Stimulated activated CD4-positive, alpha-beta T cell treated with anti-CD3 and anti-CD28 coated beads, Interleukin-1b, Interleukin-23, amount 100 ng/mL, for 4 hours (primary cell): Measurements from ENCODE around the gene DRAM1.
"Not testable (repeated sequence)": the region's sequence is repeated elsewhere in the genome, so short reads cannot be mapped to it uniquely, and the experiment has no call there.

Source experiments
- DNase-seq, 2 donors: peaks; one replicate each; pipeline ENCODE4 v3.0.0-alpha.2; 2020; ENCODE audit warnings: low read depth in 2 of 2

DRAM1 gene

GRCh38 chr12:101906226-101906625 lies 28.8 kb downstream of the DRAM1 start:
- no peak for DNase-seq

DNA sequence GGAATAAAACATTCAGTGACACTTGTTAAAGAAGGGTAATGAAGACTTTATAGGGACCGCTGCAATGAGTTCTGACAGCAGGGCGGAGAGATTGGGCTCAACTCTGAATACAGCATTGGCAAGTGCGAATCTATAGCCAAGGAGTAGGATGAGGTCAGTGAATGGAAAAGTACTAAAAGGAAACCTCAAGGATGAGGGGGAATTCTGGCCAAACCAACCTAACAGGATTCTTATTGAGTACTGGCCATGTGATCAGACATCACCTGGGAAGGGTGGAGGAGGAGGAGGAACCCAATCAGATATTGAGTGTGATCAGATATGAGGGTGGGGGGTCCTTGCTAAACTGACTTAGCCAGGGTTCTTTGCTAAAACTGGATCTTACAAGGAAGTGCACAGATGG lies 31.0 kb downstream of the DRAM1 start:
- DNase-seq, result no peak

DNA sequence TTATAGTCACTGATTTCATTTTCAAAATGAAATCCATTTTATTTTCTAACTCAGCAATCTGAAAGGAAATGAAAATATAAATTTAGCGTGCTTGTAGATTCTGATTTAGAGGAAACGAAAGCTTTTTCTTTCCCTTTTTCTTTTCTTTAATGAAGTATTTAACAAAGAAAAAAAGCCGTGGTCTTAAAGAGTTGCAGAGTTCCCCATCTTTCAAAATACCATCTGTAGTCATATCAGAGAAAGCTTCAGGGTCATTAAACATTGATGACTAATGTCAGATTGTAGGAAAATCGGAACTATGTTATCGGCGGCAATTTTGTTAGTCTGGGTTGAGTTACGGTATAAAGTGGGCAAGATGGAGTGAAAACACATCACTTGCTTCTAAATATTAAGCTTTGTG lies 32.3 kb downstream of the DRAM1 start:
- DNase-seq, result no peak

DNA sequence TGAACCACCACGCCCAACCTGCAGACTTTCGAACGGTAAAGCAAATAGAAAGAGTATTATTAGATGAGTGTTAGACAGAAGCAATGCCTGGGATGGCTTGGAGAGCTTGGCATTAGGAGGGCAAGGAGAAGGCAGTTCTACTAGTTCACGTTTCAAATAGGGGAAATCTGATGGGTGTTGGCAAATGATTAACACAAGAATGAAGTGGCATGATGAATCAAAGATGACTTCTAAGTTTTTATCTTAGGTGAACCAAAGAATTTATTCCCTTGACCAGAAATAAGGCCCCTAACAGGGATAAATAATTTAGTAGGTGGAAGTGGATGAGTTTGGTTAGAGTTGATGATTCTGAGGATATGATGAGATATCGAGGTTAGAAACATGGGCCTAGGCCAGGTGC lies 38.5 kb downstream of the DRAM1 start:
- no peak for DNase-seq

GRCh38 chr12:101918805-101919204 lies 41.4 kb downstream of the DRAM1 start:
- DNase-seq, result not testable (repeated sequence)

DNA sequence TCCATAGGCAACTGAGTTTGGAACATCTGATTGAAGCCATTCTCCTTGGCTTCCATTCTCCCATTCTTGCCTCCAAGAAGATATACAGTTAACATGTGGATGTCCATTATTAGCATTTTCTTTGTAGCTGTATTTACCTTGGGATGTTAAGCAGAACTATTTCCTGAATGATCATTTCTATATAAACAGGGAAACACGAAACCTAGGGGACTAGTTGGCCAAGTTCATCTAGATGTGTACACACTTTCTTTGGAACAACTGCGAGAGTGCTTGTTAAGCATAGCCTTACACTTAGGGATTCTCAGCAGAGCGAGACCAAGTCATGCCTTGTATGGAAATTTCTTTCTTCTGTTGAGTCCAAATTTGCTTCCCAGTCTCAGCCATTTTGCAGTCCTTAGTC lies 42.1 kb downstream of the DRAM1 start:
- DNase-seq, result no peak

DNA sequence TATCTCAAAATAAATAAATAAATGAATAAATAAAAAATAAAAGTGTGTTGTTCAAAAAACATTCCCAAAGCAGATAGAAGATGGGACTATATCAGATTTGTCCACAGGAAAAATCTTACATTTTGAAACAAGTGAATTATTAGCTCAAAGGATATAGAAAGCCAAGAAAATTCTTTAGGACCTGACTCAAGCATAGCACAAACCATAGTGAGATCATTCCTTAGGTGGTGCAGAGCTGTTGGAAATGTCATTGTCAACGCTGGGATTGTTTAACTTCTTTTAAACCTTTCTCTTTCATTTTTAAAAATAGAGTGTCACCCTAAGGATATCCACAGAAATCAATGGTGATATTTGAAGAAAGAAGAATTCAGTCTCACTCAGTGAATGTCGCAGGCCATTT lies 43.5 kb downstream of the DRAM1 start:
- no peak for DNase-seq

DNA sequence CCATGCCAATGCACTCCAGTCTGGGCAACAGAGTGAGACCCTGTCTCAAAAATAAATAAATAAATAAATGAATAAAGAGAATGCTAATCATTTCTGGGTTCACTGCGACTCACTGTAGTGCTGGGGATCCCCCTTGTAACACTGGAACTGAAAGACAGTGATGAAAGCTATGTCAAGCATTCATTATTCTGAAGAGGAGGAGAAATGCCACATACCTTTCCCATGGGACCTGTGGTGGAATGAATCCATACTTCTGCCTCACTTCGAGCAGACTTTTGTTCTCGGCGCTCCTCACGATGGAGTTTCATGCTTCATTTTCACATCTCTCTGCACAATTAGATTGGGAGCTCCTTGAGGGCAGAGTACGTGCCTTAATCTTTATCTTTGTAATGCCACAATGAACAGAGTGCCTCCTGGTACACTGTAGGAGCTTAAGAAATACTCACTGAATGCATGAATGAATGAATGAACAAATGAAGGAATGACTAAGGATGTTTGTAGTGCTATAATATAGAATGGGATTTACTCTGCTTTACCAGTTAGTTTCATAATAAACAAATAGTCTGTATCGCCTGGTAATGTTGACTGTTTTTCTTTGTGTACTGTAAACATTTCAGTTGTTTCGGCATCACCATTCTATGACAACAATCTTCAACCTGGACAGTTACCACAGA lies 45.8 kb downstream of the DRAM1 start:
- no peak for DNase-seq

DNA sequence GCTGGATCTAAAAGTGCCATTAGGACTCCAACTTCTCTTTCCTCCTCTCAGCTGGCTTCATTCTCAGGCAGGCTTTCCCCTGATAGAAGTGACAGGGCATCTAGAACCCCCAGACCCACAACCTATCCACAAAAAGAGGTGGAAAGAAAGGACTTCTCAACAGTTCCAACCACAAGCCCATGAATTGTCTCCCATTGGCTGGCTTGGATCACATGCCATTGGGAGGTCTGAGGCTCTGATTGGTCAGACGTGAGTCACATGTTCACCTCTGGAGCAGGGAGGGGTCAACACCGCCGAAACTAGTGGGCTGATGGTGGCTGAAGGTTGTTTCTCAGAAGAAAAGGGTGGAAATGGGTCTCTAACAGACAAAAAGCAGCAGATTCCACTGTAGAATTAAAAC lies 47.2 kb downstream of the DRAM1 start:
- no peak for DNase-seq

DNA sequence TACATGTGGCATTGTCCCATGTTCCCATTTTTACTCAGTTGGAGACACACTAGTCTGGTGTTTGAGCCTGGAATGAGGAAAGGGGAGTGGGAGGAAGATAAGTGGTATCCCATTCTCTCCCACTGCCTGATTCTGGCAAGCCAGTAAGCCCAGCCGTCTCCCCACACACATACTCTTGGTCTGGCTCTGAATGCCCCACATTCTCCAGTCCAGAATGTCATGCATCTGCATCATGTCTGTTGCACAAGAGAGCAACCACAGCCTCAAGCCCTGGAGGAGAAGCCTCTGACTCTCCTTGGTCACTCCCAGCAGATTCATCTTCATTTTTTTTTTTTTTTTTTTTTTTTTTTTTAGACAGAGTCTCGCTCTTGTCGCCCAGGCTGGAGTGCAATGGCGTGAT lies 48.0 kb downstream of the DRAM1 start:
- no peak for DNase-seq

DNA sequence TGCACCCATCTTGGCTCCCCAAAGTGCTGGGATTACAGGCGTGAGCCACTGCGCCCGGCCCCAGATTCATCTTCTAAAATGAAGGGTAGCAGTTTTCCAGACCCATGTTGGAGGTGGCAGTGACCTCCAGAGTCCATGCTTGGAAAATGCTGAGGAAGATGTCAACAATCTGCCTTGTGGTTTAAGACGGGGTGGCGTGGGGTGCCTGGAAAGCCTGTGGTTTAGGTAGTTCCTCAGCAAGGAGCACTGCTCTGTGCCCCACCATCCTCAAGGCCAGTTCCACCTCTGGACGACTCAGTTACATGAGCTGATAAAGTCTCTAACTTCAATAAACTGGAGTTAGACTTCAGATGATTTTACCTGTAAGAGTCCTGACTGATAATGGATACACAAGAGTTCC lies 48.6 kb downstream of the DRAM1 start:
- DNase-seq, result no peak

GRCh38 chr12:101927036-101927435 lies 49.7 kb downstream of the DRAM1 start:
- DNase-seq, result no peak

DNA sequence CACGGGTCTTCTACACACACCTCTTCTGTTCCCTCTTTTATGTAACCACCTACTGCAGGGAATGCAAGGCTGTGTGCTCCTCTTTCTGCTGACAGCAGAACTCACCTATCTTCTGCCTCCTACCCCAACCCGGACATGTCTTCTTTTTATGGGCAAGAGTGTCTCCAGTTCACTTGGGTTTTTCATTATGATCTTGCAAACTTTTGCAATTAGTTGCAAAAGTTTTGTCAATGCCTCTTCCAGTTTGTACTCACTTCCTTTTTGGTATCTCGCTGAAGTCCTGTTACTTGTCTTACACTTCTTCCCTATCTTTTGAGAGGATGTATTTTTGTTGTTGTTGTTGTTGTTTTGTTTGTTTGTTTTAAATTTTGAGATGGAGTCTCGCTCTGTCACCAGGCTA lies 50.6 kb downstream of the DRAM1 start:
- no peak for DNase-seq

GRCh38 chr12:101928556-101928955 lies 51.2 kb downstream of the DRAM1 start:
- DNase-seq, result no peak

DNA sequence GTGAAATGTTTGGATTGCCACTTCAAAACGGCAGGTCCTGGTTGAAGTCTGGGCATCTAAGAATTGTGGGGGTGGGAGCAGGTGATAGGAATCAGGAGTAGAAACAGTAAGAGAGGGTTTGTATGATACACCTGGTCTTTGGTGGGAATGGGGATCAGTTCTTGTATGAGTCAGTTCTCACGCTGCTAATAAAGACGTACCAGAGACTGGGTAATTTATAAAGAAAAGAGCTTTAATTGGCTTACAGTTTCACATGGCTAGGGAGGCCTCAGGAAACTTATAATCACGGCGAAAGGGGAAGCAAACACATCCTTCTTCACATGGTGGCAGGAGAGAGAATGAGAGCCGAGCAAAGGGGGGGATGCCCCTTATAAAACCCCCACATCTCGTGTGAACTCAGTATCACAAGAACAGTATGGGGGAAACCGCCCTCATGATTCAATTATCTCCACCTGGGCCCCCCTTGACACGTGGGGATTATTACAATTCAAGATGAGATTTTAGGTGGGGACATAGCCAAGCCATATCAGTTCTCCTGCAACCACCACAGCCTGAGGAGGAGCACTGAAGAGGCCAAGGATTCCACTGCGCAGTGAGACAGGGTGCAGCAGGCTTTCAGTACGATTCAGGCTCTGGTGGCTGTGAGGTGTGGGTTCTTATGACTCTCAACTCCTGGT lies 52.1 kb downstream of the DRAM1 start:
- DNase-seq, result no peak

- DNase-seq, result no peak
These were observed 54.3 kb downstream of the DRAM1 start for GRCh38 chr12:101931498-101932326.

DNA sequence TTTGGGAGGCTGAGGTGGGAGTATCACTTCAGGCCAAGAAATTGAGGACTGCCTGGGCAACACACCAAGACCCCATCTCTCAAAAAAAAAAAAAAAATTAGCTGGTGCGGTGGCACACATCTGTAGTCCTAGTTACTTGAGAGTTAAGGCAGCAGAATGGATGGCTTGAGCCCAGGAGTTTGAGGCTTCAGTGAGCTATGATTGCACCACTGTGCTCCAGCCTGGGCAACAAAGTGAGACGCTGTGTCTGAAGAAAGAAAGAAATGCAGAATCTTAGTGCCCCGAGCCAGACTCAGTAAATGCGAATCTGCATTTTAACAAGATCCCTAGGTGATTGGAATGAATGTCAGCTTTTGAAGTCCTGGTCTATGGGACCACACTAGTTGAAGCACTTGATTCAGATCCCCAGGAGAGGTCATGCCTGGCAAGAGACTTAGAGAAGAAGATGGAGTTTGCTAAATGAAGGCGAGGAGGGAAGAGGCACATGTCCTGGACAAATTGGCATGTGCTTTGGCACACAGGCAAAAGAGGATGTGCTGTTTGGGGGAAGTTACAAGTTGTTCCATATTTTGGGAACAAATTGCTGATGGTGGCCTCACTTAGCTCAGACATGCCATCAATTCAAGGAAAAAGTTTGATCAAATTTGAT lies 56.6 kb downstream of the DRAM1 start:
- no peak for DNase-seq

DNA sequence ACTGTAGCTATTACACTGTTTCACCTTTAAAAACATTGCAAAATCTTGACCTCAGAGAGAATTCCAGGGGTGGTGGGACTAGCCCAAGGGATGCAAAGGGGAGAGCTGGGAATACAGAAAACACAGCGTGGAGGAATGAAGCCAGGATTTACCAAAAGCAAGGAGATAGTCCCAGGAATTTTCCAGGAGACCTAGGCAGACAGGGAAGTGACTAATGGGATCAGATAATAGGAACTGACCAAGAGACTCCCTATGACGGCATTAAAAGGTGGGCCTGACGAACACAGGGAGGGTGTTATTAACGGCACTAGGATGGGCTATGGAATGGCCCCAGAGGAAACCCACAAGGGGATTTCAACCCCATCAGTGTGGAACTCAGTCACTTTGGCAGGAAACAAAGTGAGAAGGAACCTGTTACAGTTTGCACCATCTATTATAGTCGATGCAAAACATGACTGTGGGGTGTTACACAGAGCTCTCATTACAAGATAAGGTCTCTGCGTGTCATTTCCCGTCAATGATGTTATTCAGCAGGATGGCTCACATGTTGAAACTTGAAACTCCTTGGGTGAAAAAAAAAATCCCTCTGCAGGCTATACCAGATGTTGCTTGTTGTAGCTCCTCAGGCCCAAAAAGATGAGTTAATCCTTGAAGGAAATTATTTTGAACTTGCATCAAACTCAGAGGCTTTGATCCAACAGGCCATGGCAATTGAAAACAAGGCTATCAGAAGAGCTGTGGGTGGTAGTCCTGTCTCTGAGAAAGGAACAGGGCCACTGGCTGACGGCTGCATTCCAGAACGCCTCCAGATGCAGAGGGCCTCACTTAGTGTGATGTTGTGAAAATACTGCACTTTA lies 58.7 kb downstream of the DRAM1 start:
- no peak for DNase-seq

DNA sequence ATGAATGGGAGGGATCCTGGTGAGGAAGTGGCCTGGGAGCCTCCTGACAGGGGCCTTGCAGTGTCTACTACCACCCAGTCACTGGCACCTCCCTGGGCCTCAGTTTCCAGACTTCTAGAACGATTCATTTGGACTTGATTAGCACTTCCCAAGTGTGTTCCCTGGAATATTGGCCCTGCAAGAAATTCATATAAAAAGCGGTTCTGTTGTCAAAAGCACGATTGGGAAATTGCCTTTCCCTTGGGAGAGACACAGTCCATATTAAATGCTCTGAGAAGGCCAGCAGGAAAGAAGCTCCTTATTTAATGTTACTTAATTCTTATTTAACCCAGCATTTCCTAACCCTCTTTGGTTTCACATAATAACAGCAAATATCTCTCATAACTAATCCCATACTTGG lies 61.9 kb downstream of the DRAM1 start:
- no peak for DNase-seq

GRCh38 chr12:101939856-101940265 lies 62.5 kb downstream of the DRAM1 start:
- DNase-seq, result peak; percentile 5 to 38

GRCh38 chr12:101940400-101940950 lies 63.1 kb downstream of the DRAM1 start:
- no peak for DNase-seq
